GM19193 (cell line): ENCODE measurements around the gene HSPB7.

Experiments used
- POLR2A ChIP-seq: IDR thresholded peaks from 4 replicates; pipeline ENCODE4 v1.6.1; 2011; ENCODE audit not compliant: insufficient read depth, insufficient read length; ENCODE audit errors: extremely low read depth

HSPB7 gene

DNA sequence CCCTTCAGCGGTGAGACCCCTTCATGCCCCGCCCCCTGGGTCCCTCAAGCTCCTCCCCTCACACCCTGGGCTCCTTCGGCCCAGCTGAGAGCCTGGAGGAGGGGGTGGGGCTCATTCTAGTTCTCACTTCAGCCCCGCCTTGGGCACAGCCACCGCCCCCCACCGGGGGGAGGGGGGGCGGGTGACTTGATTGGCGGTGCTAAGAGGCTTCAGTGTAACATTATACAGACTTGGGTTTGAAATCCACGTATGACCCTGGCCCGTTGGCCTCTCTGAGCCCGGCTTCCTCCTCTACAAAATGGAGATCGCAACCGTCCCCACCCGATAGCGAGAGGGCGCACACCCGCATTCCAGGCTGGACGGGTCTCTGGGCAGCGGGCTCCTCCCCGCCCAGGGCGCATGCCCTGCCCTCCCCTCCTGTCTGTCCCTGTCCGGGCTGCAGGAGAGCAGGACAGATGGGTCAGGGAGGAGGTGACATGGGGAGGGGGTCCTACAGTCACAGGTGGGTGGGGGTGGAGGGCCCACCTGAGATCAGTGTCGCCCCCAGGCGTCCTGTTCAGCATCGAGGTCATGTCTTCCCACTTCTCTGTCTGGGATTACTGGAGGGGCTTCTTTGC is 30.8 kb upstream of the HSPB7 start:
- no peak for TF ChIP-seq POLR2A

DNA sequence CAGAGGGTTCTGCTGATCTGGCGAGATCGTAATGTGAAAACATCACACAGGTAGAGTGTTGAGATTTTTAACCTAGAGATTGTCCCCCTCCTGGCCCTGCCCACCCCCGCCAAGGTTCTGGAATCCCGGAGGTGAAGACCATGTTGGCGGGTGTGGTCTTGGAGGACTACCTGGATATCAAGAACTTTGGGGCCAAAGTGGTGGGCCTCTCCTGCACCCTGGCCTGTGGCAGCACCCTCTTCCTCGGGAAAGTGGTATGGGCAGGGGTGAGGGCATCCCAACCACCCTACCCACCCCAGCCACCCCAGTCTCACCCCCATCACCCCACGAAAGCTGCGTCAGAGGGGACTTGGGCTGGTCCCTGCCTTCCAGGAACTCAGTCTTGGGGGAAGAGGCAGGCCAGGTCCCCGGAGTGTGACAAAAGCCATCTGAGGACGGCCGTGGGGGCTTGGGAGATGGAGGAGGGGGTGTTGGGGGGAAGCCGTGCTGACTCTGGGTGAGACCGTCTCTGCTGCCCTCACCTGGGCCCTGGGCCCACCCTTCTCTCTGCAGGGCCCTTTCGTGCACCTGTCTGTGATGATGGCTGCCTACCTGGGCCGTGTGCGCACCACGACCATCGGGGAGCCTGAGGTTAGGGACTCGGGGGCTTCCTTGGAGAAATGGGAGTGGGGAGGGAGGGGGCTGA is 30.1 kb upstream of the HSPB7 start:
- no peak for TF ChIP-seq POLR2A

DNA sequence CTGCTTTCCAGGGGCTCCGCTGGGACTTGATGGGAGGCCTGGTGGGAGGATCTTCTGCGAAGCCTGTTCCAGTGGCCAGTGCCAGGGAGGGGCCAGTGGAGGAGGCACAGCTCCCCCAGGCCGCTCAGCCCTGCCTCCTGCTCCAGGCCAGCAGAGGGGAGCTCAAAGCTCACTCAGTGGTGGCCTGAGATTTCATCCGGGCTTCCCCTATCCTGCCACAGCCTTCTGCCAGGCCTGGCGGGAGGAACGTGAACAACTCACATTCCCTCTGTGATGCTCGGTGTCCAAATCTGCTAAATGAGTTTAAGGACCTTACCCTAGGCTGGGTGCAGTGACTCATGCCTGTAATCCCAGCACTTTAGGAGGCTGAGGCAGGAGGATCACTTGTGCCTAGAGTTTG is 29.0 kb upstream of the HSPB7 start:
- TF ChIP-seq POLR2A: no peak

DNA sequence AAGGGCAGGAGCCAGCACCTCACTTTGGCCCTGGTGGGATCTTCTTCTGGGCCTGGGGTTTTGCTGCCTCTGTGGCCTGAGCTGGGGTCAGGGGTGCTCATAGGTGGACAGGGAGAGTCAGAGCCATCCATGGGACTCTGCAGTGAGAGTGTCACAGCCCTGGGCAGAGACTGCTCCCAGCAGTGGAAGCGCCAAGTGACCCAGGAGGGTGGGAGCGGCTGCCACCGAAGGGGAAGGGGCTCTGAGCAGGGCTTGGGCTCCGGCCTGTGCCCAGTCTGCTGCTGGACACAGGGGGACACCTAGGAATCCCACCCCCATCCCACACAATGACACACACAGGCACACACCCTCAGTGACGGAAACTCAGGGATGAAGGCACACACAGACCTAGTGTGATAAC is 26.1 kb upstream of the HSPB7 start:
- no peak for TF ChIP-seq POLR2A

DNA sequence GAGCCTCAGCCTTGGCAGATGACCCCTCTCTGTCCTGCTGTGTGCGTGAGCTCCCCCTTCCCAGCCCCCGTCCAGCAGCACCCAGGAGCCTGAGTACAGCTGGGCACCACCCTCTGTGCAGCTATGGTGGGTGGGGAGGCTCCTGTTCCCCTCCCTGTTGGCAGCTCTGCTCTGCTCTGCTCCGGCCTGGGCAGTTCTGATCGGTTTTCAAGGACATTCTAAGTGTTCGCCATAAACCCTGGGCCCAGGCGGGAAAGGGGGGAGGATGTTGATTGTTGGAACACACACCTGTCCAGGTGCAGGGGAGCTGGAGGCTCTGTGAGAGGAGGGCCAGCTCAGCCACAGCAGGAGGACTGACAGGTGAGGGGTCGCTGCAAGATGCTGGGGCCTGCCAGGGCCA is 25.7 kb upstream of the HSPB7 start, which contains the start of gene CLCNKB:
Gene CLCNKB (plus strand): TSS at position 262 of the 400 bp plus-strand sequence. CDS start 711 bp downstream, outside the sequence.
- no peak for TF ChIP-seq POLR2A

DNA sequence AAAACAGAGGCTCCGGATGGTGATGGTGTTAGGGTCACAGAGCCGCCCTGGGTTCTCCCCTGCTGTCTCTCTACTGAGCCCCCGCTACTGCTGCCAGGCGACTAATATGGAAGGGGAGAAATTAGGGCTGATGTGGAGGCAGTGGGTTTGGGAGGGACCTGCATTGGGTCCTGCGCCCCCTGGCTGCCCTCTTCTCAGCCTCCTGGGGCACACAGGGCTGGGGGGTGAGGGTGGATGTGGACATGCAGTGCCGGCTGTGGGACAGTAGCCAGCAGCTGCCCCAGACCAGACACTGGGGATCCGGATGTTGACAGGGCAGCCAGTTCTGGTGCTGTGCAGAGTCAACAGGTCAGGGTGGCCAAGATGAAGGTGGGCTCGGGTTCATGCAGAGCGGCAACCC is 24.3 kb upstream of the HSPB7 start:
- no peak for TF ChIP-seq POLR2A

DNA sequence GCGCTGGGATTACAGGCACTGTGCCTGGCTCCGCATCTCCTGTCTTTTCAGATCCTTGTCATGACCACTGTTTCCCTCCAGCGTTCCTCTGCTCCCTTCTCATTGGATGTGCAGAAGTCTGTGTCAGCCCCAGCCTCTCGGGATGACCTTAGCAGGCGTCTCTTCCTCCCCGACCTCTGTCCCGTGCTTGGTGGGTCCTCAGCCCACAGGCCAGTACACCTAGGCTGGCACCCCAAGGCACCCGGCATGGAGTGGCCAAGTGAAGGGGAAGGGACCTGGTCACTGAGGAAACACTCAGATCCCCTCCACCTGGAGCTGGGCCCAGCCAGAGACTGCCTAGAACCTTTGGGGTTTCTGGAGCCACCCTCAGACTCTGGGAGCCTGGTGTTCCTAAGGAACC is 23.4 kb upstream of the HSPB7 start:
- no peak for TF ChIP-seq POLR2A

DNA sequence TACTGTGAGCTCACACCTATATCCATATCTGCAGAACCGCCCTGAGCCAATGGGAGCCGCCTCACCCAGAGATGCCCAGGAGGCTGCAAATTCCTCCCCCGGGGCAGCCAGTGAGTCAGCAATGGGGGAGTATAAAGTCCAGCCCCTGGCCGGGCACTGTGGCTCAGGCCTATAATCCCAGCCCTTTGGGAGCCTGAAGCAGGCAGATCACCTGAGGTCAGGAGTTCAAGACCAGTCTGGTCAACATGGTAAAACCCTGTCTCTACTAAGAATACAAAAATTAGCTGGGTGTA is 20.7 kb upstream of the HSPB7 start:
- TF ChIP-seq POLR2A: no peak

DNA sequence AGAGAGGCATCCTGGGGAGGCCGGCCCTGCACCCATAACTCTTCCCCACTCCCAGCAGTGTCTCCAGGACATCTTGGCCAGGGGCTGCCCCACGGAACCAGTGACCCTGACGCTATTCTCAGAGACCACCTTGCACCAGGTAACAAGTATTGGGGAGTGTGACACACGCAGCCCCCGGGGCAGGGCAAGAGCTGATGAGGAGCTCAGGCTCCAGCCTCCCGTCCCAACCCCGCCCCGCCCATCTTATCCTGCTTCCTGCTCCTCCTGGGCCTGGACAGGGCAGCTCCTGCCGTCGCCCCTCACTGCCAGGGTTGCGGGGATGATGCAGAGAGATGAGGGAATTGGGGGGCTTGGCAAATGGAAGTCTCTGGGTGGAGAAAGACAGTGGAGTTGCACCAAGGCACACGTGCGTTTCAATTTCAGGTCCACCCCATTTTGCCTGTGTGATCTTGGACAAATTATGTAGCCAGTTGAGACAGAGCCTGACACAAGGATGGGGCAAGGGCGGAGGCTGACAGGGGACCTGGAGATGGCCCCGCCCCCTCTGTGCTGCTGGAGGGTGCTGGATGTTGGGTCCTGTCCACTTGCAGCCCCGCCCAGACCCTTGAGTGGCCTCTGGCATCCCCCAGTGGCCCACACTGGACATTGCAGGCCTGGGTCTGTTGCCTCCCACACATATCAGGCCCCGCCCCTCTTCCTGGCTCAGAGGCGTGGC is 14.7 kb upstream of the HSPB7 start:
- TF ChIP-seq POLR2A: no peak

DNA sequence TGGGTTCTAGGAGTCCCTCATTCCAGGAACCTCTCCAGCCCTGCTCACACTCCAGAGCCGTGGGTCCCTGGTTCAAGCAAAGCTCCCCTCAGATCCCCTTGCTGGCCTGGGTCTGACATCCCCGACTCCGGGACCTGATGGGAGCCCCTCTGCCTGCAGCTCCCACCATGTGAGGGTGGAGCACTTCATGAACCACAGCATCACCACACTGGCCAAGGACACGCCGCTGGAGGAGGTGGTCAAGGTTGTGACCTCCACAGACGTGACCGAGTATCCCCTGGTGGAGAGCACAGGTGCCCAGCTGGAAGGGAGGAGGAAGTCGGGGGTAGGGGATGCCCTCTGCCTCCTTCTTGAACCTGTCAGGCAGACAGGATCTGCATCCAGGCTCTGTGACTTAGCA is 13.7 kb upstream of the HSPB7 start:
- no peak for TF ChIP-seq POLR2A

DNA sequence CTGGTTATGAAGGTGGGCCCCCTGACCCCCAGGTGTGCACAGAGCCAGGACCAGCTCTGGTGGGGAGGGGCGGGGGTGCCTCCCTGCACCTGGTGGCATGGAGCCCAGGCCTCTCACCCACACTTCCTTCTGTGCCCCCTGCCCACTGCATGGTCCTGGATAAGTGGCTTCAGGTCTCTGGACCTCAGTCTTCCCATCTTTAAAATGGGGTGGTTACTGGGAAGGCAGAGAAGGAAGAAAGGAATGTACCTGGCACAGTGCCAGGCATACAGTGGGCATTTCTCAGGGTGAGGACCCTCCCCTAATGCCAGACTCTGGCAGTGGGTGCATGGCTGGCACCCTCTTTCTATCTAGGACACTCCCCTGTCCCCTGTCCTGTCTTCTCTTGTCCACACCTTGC is 11.4 kb upstream of the HSPB7 start:
- no peak for TF ChIP-seq POLR2A

DNA sequence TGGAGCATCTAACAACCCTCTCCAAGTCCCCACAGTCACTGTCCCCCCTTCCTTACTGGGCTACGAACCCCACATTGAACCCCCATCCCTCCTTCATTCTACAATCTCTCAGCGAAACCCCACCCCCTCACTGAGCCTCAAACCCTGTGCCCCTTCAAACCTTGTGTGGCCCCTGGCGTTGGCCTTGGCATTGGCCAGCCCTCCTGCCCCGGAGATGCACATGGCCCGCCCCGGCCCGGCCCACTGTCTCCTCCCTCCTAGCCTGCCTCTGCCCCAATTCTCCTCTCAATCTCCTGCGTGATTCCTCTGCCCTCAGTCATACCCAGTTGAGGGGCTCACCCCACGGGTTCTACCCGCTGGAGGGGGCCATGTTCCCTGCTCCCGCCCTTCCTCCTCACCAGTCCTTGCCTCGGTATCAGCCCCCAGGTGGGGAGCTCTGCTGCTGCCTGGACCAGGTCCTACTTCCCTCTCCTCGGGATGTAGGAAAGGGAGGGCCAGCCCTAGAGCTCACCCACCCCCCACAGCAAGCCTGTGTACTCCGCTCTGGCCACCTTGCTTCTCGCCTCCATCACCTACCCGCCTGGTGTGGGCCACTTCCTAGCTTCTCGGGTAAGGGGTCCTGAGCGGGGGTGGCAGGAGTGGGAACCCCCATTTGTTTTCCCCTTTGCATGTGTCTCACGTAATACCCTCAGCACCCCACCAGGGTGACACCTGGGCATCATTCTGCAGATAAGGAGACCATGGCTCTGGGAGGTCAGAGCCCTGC is 10.6 kb upstream of the HSPB7 start:
- TF ChIP-seq POLR2A: no peak

DNA sequence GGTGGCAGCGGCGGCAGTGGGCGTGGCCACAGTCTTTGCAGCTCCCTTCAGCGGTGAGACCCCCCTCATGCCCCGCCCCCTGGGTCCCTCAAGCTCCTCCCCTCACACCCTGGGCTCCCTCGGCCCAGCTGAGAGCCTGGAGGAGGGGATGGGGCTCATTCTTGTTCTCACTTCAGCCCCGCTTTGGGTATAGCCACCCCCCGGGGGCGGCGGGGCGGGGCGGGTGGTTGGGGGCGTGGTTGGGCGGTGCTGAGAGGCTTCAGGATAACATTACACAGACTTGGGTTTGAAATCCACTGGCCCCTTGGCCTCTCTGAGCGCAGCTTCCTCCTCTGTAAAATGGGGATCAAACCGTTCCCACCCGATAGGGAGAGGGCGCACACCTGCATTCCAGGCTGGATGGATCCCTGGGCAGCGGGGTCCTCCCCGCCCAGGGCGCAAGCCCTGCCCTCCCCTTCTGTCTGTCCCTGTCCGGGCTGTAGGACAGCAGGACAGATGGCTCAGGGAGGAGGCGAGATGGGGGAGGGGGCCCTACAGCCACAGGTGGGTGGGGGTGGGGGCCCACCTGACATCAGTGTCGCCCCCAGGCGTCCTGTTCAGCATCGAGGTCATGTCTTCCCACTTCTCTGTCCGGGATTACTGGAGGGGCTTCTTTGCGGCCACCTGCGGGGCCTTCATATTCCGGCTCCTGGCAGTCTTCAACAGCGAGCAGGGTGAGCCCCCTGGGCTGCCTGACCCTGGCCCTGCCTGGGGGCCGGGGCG is 9.1 kb upstream of the HSPB7 start:
- TF ChIP-seq POLR2A: no peak

DNA sequence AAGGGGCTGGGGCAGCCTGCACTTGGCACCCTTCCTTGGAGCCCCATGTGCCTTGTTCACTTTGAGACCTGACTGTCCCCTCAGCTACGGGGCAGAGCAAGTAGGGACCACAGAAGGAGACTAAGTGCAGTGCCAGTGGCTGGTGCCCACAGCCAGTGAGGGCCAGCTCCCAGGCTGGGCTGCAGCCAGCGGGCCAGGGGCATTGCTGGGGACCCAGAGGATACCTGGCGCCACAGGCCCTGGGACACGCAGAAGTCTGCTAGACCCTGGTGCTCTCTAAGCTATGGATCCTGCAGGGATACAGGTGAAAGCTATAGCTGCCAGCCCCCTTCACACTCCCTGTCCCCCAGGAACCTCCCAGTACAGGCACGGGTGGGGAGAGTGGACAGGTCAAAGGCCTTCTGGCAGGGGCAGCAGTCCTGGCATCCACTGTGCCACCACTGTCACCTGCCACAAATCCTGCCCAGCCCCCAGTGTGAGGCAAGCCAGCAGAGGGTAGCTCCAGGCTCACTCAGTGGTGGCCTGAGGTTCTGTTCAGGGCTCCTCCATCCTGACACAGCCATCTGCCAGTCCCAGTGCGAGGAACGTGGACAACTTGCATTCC is 5.3 kb upstream of the HSPB7 start:
- TF ChIP-seq POLR2A: no peak

DNA sequence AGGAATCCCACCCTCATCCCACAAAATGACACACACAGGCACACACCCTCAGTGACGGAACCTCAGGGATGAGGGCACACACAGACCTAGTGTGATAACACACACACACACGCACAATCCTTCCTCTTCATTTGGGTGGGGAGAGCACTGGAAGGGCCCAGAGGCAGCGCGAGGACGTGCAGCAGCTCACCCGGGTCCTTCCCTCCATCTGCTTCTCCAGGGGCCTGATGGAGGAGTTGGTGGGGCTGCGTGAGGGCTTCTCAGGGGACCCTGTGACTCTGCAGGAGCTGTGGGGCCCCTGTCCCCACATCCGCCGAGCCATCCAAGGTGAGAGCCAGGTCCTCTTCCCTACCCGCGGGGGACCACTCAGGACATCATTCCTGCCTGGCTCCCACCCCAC is 4.5 kb upstream of the HSPB7 start:
- no peak for TF ChIP-seq POLR2A

DNA sequence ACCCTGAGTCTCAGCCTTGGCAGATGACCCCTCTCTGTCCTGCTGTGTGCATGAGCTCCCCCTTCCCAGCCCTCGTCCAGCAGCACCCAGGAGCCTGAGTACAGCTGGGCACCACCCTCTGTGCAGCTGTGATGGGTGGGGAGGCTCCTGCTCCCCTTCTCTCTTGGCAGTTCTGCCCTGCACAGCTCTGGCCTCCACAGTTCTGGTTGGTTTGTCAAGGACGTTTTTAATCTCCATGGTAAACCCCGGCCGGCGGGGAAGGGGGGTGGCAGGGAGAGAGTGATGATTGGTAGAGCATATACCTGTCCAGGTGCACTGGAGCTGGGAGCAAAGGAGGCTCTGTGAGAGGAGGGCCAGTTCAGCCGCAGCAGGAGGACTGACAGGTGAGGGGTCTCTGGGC is 3.8 kb upstream of the HSPB7 start, which contains the start of gene CLCNKA:
Gene CLCNKA (plus strand): TSS at position 356 of the 400 bp plus-strand sequence. CDS start 584 bp downstream, outside the sequence.
- TF ChIP-seq POLR2A: no peak
